ENCODE results near the gene SC5D.

SC5D gene

DNA sequence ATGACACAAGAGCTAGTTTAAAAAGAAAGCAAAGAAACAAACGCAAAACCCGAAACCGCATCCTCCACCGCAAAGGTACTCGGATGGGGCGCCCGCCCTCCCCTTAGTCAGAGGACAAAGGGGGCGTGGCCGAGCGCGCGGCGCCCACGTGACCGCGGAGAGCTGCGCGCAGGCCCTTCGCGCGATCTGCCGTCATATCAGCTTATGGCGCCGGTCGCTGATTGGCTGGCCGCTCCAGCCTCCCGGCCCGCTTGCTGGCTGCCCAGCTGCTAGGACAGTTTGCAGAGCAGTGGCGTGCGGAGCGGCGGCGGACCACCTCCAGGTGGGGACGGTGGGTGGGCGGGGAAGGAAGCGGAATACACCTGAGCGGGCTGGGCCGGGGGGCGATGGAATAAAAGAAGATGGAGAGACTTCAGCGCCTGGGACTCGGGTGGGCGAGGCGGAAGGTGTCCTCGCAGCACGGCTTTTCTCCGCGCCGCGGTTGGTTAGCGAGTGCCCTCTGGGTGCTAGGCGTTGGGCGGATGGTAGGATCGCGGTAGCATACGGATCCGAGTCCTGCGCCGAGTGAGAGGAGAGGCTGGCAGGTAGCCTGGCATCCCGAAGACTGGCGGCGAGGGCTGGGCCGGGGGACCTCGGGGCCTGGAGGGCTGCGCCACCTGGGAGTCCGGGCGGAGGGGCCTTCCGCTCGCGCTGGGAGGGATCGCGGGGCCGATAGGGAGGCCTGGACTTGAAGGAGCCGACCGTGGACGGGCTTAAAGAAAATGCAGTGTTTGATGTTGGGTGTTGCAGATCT, at the start of gene SC5D:
Gene SC5D, plus strand, starts transcription at position 277 of the 793 bp plus-strand sequence. CDS start 10,605 bp downstream, outside the sequence.
- DNase-seq = peak; percentile 69 to 96 (median 90)

DNA sequence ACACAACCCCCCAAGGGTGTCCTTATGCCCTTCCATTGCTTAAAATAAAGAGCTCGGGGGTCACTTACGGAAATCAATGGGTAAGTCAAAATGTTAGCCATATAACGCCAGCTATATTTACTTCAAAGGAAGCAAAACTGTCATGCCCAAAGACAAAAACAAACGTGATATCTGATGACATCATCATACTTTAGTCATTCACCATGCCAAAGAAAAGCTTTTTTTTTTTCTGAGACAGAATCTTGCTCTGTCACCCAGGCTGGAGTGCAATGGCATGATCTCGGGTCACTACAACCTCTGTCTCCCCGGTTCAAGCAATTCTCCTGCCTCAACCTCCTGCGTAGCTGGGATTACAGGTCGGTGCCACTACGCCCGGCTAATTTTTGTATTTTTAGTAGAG, 47.7 kb upstream of the SC5D start:
- no peak for DNase-seq

DNA sequence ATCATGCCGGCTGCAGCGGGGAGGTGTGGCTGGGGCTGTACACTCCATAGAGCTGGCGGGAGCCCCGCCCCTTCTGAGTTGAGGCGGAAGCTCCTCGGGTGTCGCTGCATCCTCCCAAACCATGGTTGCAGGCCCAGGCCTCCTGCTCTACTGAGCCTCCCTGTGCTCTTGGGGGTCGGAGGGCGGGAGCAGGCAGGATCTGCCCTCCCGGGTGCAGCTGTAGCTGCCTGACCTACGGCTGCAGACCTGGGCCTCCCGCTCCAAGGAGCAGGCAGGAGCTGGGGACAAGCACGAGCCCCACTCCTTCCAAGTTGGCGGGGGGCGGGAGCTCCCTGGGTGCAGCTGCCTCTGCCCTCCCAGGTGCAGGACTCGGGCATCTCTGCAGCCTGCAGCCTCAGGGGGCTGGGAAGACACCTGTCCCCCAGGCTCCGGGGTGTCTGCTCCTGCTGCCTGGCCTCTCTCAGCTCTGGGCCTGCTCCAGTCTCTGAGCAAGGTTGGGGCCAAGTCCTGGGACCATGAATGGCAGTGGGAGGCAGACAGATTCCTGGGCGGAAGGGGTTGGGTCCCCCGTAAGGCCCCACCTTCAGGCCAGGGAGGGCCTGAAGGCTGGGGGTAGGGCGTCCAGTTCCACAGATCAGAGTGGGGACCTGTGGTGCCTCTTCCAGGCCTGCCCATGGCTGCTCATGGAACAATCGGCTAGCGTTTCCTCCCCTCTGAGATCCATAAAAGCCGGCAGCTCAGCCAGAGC, 46.4 kb upstream of the SC5D start:
- DNase-seq = no peak

- DNase-seq = no peak
Observed at GRCh38 chr11:121246769-121247035, 45.9 kb upstream of the SC5D start.

- DNase-seq = no peak
Observed at GRCh38 chr11:121248496-121248895, 44.1 kb upstream of the SC5D start.

DNA sequence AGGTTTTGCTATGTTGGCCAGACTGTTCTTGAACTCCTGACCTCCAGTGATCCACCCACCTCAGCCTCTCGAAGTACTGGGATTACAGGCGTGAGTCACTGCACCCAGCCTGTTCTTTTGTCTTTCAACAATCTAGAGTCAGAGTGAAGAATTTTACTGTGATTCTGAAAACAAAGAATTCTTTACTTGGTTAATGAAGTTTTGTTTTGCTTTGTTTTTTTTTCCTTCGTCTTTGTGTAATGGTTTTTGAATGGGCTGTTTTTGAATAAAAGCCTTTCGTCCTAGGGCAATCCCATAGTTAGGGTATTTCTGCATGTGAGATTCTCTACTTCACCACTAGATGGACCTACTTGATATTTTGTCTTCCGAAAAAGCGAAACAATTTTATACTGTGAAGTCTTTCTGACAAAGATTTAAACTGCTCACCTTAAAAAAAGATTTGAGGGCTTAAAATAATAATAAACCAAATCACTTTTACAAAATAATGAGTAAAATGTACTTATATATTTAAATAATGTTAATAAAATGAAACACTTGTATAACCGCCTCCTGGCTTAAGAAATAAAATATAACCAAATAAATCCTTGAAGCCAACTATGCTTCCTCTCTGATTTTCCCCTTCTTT, 43.4 kb upstream of the SC5D start:
- DNase-seq = no peak

- DNase-seq = no peak
Observed at GRCh38 chr11:121250843-121251242, 41.7 kb upstream of the SC5D start.

- DNase-seq = no peak
Observed at GRCh38 chr11:121253951-121254350, 38.6 kb upstream of the SC5D start.

GRCh38 chr11:121254756-121255155, 37.8 kb upstream of the SC5D start:
- no peak for DNase-seq

GRCh38 chr11:121255473-121256125, 37.0 kb upstream of the SC5D start:
- DNase-seq = no peak

- DNase-seq = no peak
Observed at GRCh38 chr11:121257289-121257688, 35.3 kb upstream of the SC5D start.

DNA sequence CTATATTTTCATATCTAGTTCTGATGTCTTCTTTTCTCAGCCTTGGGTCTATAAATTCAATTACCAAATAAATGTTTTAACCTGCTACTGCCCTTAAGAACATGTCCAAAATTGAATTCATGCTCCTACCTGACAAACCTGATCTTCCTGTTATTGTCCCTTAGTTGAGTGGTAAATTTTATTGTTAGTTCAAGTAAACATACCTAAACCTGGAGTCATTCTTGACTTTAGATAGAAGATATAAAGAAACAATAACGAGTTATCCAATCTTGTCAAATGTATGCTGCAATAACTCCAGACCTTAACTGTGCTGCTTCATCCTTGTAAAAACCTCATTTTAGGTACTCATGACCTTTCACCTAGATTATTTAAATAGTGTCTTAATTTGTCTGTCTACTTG, 34.6 kb upstream of the SC5D start:
- DNase-seq = no peak

DNA sequence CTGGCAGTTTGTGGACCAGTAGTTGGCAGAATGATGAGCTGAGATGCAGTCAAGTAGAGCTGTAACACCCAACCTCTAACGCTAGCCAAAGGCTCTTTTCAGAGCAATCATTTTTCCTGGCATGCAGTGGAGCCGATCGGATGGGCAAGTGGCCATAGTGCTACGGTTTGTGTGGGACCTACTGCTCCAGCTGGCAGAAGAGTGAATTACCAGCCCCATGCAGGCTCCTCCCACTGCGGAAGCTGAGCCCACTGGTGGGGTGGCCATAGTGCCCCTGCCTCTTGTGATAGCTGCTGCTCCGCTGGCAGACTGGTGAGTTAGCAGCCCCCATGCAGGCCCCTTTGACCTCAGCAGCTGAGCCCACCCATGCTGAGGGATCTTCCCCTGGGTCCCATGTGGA, 27.0 kb upstream of the SC5D start:
- DNase-seq = no peak

- DNase-seq = no peak
Observed at GRCh38 chr11:121268581-121268980, 24.0 kb upstream of the SC5D start.

- peak in 27 of 56 donors; percentile 4 to 77 (median 25) for DNase-seq
Observed at GRCh38 chr11:121270001-121270678, 22.4 kb upstream of the SC5D start.

DNA sequence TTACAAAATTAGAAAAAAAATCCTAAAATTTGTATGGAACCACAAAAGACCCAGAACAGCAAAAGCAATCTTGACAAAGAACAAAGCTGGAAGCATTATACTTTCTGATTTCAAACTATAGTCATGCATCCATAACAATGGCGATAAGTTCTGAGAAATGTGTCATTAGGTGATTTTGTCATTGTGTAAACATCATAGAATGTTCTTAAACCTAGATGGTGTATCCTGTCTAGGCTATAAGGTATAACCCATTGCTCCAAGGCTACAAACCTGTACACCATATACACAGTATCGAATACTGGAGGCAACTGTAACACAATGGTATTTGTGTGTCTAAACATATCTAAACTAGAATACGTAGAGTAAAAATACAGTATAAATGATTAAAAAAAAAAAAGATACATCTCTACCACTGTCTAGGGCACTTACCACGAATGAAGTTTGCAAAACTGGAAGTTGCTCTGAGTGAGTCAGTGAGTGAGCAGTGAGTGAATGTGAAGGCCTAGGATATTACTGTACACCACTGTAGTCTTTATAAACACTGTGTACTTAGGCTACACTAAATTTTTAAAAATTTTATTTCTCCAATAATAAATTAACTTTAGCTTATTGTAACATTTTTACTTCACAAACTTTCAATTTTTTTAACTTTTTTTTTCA, 18.1 kb upstream of the SC5D start:
- DNase-seq = no peak

DNA sequence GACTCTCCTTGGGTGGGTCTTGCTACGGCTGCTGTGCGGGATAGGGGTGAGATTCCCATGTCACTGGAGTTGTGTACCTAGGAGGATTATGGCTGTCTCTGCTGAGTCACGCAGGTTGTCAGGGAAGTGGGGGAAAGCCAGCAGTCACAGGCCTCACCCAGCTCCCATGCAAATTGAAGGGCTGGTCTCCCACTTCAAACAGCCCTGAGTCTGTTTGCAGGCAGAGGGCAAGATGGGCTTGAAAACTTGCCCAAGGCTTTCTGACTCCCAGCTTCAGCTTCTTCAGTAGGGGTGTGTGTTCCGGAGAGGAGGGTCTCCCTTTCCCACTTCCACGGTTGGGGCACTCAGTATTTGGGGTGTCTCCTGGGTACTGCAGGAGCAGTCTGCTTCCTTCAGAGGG, 10.9 kb upstream of the SC5D start:
- DNase-seq = no peak

DNA sequence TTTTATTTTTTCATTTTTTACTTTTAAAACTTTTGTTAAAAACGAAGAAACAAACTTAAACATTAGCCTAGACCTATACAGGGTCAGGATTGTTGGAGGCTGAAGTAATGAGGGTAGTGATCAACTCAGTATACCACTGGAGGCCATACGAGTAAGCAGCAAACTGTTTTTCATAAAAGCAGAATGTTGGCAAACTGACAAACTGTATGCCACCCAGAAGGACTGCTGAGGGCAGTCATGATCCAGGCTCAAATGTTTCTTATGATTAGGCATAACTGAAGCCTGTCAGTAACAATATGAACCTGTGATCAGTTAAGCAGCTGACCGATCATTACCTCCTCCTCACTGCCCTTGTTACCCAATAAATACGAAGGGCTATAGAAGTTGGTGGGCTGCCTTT, 10.2 kb upstream of the SC5D start:
- no peak for DNase-seq

DNA sequence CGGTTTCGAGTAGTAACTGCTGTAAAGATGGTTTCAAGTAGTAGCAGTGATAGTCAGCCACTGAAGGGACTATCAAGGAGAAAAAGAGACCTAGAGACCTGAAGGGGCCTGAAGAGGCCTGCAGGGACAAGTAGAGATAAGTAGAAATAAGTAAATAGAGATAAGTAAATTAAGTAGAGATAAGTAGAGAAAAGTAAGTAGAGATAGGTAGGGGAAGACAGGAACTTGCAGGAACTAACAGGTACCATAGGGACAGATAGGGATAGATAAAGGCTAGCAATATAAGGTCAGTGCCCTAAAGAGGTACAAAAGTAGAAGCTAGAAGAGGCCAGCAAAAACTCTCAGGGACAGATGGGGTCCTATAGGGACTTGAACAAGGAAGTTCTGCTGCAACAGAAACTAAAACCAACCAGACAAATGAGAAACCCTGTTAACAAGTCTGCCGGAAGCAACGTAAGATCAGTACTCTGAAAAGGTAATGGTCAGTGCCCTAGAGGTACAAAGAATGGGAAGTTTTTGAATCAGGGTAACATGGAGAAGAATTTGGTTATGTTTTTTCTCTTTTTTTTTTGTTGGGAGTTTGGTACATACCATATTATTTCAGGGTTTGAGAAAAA, 9.6 kb upstream of the SC5D start:
- DNase-seq = no peak

- DNase-seq = no peak
Observed at GRCh38 chr11:121291319-121291718, 1.3 kb upstream of the SC5D start.
